Gastroesophageal sphincter (tissue), 4 donors: ENCODE measurements around the gene PYGO1. TPM values are rescaled to one million over a fixed set of nuclear protein-coding genes. Genes with fewer than 3 reads are reported as not detected.
"Not testable (repeated sequence)": the region's sequence is repeated elsewhere in the genome, so short reads cannot be mapped to it uniquely, and the experiment has no call there.

Source experiments
- ATAC-seq: fragments of 150-250 bp; one replicate; pipeline ENCODE4 v1.9.1; 2016; ENCODE audit warnings: mild to moderate bottlenecking, moderate library complexity
- H3K27ac ChIP-seq, 4 donors: fragments of 200-600 bp; sonication (generic) in 3 of 4; 1 replicate in 3 of 4; 2 replicates in 1 of 4; pipeline ENCODE4 v1.5.1; 2016 to 2019
- H3K27me3 ChIP-seq: fragments of 200-600 bp; sonication (generic); one replicate; pipeline ENCODE4 v1.5.1; 2019
- H3K36me3 ChIP-seq, 2 donors: fragments of 200-600 bp; sonication (generic); one replicate each; pipeline ENCODE4 v1.5.1; 2019; ENCODE audit warnings: control low read depth in 1 of 2
- H3K4me1 ChIP-seq, 3 donors: fragments of 200-600 bp; sonication (generic); 1 replicate in 2 of 3; 2 replicates in 1 of 3; pipeline ENCODE4 v1.5.1; 2016 to 2019; ENCODE audit warnings: control low read depth in 2 of 3
- H3K4me3 ChIP-seq, 2 donors: fragments of 200-600 bp; sonication (generic); one replicate each; pipeline ENCODE4 v1.5.1; 2019; ENCODE audit warnings: mild to moderate bottlenecking in 1 of 2, moderate library complexity in 1 of 2
- H3K9me3 ChIP-seq, 3 donors: fragments of 200-600 bp; sonication (generic); one replicate each; pipeline ENCODE4 v1.5.1; 2017 to 2019; ENCODE audit warnings: control low read depth in 2 of 3
- EP300 ChIP-seq: sonication (generic); formaldehyde crosslinking; IDR thresholded peaks from one replicate; pipeline ENCODE4 v1.6.1; 2017; ENCODE audit warnings: antibody characterized with exemption, mild to moderate bottlenecking
- POLR2A ChIP-seq, 2 donors: fragments of 450-650 bp; IDR thresholded peaks; one replicate each; pipeline ENCODE4 v1.6.1; 2017; ENCODE audit warnings: antibody characterized with exemption in 2 of 2, mild to moderate bottlenecking in 2 of 2, moderate library complexity in 1 of 2
- POLR2AphosphoS5 ChIP-seq: sonication (generic); formaldehyde crosslinking; IDR thresholded peaks from one replicate; pipeline ENCODE4 v1.6.1; 2017; ENCODE audit warnings: antibody characterized with exemption
- WGBS, 2 donors: methylation state at CpG; one replicate each; pipeline ENCODE4 v1.1.5; 2018; ENCODE audit warnings: low coverage in 1 of 2; 5-methylcytosine and 5-hydroxymethylcytosine counted together
- total RNA-seq, 4 donors: library from RNA; depleted of rRNA; stranded (reverse); fragments of >200 nt; gene quantifications; one replicate each; pipeline ENCODE4 v1.1.0, GENCODE V29; 2016
- TF ChIP-seq, protein P1 (sequence below), 4 experiments: fragments of 200-600 bp in 2 of 4; fragments of 450-650 bp in 2 of 4; sonication (generic) in 1 of 4; IDR thresholded peaks; one replicate each; pipeline ENCODE4 v1.5.1; 2017 to 2019; ENCODE audit warnings: antibody characterized with exemption in 4 of 4, mild to moderate bottlenecking in 2 of 4, moderate library complexity in 2 of 4

The PYGO1 gene
- total RNA-seq, 4 donors from 2014 or later, result 17.3 to 22.2 (median 20.9) TPM

DNA sequence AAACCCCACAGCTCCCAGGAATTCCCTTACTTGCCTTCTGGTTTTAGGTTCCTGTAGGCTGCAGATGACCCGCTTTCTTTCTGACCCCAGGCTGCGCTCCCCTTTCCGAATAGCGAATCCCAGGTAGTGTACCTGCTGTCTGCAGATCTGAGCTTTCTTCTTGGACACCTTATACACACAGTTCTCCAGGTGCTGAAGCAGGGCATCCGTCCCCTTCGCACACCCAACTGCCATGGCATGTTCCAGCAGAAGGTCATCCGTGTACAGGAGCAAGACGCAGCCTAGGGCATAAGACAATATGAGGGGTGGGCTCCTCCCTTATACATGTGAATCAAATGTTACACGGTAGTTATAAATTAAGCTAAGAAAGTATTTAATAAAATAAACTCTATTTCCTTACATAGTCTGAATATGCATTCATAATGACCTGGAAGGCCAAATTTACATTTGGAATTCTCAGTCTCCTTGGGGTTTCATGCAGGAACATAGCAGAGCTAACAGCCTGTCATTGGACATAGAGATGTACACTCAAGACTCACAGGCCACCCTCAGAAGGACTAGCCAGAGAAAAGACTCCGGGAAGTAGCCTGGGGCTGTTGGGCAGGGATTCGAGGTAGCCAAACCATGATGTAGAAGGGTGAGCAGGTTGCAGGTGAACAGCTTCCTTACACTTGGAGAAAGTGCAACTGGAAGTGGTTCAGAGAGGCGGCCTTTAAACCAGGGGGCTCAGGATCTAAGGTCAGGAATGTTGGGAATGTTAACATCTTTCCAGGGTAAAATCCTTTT is 72.0 kb downstream of the PYGO1 start:
- WGBS, 2 donors, result 89 to 93% methylated on average over 8 to 11 of the region's 12 CpGs
- no peaks in the 10 kb centered on the region for H3K27me3 ChIP-seq
- TF ChIP-seq EP300 (no peak), POLR2AphosphoS5 (no peak), POLR2A (IDR thresholded peaks at IDR 0.05) (no peak)
- TF ChIP-seq, protein P1, sequence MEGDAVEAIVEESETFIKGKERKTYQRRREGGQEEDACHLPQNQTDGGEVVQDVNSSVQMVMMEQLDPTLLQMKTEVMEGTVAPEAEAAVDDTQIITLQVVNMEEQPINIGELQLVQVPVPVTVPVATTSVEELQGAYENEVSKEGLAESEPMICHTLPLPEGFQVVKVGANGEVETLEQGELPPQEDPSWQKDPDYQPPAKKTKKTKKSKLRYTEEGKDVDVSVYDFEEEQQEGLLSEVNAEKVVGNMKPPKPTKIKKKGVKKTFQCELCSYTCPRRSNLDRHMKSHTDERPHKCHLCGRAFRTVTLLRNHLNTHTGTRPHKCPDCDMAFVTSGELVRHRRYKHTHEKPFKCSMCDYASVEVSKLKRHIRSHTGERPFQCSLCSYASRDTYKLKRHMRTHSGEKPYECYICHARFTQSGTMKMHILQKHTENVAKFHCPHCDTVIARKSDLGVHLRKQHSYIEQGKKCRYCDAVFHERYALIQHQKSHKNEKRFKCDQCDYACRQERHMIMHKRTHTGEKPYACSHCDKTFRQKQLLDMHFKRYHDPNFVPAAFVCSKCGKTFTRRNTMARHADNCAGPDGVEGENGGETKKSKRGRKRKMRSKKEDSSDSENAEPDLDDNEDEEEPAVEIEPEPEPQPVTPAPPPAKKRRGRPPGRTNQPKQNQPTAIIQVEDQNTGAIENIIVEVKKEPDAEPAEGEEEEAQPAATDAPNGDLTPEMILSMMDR (IDR thresholded peaks at IDR 0.05), result no peak
- H3K4me1 ChIP-seq, result no peaks in the 10 kb centered on the region
- ATAC-seq, result no peak
- H3K36me3 ChIP-seq, result no peaks in the 10 kb centered on the region
- H3K27ac ChIP-seq, result no peak overlapping the region
- no peaks in the 10 kb centered on the region for H3K9me3 ChIP-seq
- H3K4me3 ChIP-seq, result no peak overlapping the region

DNA sequence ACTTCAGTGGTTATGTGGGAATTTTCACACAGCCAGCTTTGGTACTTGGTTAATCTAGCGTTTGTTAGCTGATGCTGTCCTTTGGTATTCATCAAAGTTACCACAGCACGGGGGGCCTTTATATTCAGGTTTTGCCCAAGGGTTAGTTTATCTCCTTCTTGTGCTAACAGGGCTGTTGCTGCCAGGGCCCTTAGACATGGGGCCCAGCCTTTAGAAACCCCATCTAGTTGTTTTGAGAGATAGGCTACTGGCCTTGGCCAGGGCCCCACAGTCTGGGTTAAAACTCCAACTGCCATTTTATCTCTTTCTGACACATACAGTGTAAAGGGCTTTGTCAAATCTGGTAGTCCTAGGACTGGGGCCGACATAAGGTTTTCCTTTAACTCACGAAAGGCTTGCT is 72.7 kb downstream of the PYGO1 start:
- 78 to 100% methylated on average over 2 of the region's 4 CpGs for WGBS, 2 donors
- no peaks in the 10 kb centered on the region for H3K27me3 ChIP-seq
- no peak overlapping the region for H3K4me3 ChIP-seq
- H3K27ac ChIP-seq, result no peak overlapping the region
- H3K36me3 ChIP-seq, result no peaks in the 10 kb centered on the region
- TF ChIP-seq POLR2AphosphoS5, result no peak
- no peaks in the 10 kb centered on the region for H3K4me1 ChIP-seq
- no peaks in the 10 kb centered on the region for H3K9me3 ChIP-seq
- ATAC-seq, result no peak

DNA sequence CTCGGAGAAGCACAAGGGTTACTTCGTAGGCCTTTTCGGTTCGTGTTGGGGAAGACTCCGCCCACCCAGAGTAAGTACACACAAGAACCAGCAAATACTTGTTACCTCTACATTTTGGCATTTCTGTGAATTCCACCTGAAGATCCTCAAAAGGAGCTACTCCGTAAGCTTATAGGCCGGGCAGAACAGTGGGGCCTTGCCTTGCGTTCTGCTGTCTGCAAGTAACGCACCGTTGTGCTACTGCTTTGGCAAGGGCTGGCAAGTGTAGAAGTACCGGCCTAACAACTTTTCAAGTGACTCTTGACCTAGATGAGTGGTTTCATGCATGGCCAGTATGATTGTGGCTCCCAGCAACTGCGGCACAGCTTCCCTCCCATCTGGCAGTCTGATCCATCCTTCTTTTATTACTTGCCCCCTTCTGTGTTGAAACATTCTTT is 73.7 kb downstream of the PYGO1 start:
- H3K4me3 ChIP-seq, result no peak overlapping the region
- 91 to 100% methylated on average over 1 to 8 of the region's 12 CpGs for WGBS, 2 donors
- ATAC-seq, result no peak
- H3K27me3 ChIP-seq, result no peaks in the 10 kb centered on the region
- H3K4me1 ChIP-seq, result no peaks in the 10 kb centered on the region
- H3K36me3 ChIP-seq, result no peaks in the 10 kb centered on the region
- no peak overlapping the region for H3K27ac ChIP-seq
- TF ChIP-seq POLR2AphosphoS5 (no peak), EP300 (no peak), POLR2A (IDR thresholded peaks at IDR 0.05) (no peak)
- TF ChIP-seq, protein P1 (IDR thresholded peaks at IDR 0.05), result no peak
- H3K9me3 ChIP-seq, result no peaks in the 10 kb centered on the region

DNA sequence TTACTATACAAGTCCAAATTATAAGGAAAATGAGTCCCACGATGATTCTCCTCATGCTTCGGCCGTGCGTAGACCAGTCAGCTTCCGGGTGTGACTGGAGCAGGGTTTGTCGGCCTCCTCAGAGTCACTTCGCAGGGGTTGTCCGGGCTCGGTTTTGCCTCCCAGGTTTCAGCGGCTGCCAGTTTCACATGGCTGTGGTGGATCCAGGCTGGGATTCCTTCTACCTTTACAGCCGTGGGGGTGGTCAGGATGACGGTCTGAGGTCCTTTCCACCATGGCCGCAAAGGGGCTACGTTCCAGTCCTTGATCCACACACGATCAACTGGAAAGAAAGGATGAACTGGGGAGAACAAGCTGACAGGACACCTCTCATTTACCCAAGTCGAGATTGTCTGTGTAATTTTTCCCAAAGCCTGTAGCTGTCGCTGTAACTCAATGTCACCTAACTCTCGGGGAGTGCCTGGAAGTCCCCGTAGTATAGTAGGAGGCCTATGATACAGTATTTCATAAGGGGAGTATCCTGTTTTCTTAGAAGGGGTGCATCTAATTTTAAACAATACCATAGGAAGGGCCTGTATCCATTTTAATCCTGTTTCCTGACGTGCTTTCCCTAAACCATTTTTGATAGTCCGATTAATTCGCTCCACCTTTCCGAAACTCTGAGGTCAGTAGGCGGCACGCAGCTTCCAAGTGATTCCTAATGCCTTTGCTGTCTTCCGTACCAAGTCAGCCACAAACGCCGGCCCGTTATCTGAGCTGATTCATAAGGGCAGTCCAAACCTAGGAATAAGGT is 74.3 kb downstream of the PYGO1 start:
- not testable (repeated sequence) for ATAC-seq

DNA sequence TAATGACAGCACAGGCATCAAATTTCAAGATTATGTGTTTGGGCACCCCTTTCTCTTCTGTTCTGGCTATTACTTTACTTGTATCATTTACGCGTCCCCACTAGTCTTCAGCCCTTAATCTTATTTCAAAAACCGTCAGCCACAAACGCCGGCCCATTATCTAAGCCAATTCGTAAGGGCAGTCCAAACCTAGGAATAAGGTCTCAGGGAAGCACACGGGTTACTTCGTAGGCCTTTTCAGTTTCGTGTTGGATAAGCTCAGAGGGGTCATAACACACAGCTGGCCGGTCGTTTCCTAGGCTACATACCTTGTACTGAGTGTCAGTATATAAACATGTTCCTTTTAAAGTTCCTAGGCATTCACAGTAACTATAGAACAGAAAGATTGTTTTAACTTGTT is 75.0 kb downstream of the PYGO1 start:
- WGBS, 2 donors, result 27% methylated on average over 2 of the region's 11 CpGs; no CpG with 5 or more reads in 1 of the 2 donors

More for the DNA sequence above, 74.3 kb downstream of the PYGO1 start:
- not testable (repeated sequence) for H3K4me3 ChIP-seq, H3K36me3 ChIP-seq, H3K27me3 ChIP-seq, H3K9me3 ChIP-seq, H3K4me1 ChIP-seq, H3K27ac ChIP-seq
- WGBS, 2 donors, result 55 to 73% methylated on average over 6 to 21 of the region's 29 CpGs
- TF ChIP-seq, protein P1 (IDR thresholded peaks at IDR 0.05), result peak in 3 of 4 experiments; percentile 7 to 41 (median 20)

More for the DNA sequence above, 75.0 kb downstream of the PYGO1 start:
- Histone ChIP-seq H3K27ac (no peak overlapping the region), H3K9me3 (no peaks in the 10 kb centered on the region), H3K4me3 (no peak overlapping the region), H3K27me3 (no peaks in the 10 kb centered on the region), H3K4me1 (no peaks in the 10 kb centered on the region), H3K36me3 (no peaks in the 10 kb centered on the region)
- TF ChIP-seq, protein P1 (IDR thresholded peaks at IDR 0.05), result no peak
- TF ChIP-seq POLR2A (IDR thresholded peaks at IDR 0.05), result no peak
- TF ChIP-seq POLR2AphosphoS5, result no peak
- no peak for TF ChIP-seq EP300
- ATAC-seq, result no peak
